Astrocyte of the cerebellum (primary cell): ENCODE data around the gene CAPS.
"Not testable (repeated sequence)": the region's sequence is repeated elsewhere in the genome, so short reads cannot be mapped to it uniquely, and the experiment has no call there.

Source experiments
- DNase-seq: peaks from one replicate; pipeline ENCODE4 v3.0.0-alpha.2; 2011; ENCODE audit warnings: low read depth
- H3K4me3 ChIP-seq: 2 replicates; pipeline ENCODE4 v1.5.1; 2011; ENCODE audit warnings: mild to moderate bottlenecking, low read depth, low read length, moderate library complexity
- CTCF ChIP-seq: IDR thresholded peaks from 2 replicates; pipeline ENCODE4 v1.5.1; 2012; ENCODE audit warnings: low read length, low read depth, moderate library complexity, mild to moderate bottlenecking; ENCODE audit errors: missing control alignments
- in situ Hi-C: cut with HindIII; loops from 2 replicates; pipeline ENCODE4 v1.10.0; 2017; ENCODE audit warnings: low sequenced_read_pairs

The CAPS gene

GRCh38 chr19:5960005-5961001 is 46.2 kb downstream of the CAPS start:
- no peak overlapping the region for H3K4me3 ChIP-seq
- in situ Hi-C loops: no loop called here
- DNase-seq: no peak
- TF ChIP-seq CTCF: no peak

- in situ Hi-C loops, H3K4me3 ChIP-seq, DNase-seq: not testable (repeated sequence)
These were observed 47.6 kb downstream of the CAPS start for GRCh38 chr19:5961641-5961968.

- TF ChIP-seq CTCF: no peak
- in situ Hi-C loops: no loop called here
- DNase-seq: no peak
- no peak overlapping the region for H3K4me3 ChIP-seq
These were observed 48.2 kb downstream of the CAPS start for GRCh38 chr19:5961969-5962945.

- in situ Hi-C loops, DNase-seq, H3K4me3 ChIP-seq: not testable (repeated sequence)
These were observed 49.2 kb downstream of the CAPS start for GRCh38 chr19:5963259-5963658.

GRCh38 chr19:5963855-5964254 is 49.8 kb downstream of the CAPS start:
- in situ Hi-C loops: no loop called here

GRCh38 chr19:5964816-5965565 is 50.9 kb downstream of the CAPS start:
- in situ Hi-C loops: loop anchor here (5.0 kb wide), 1 partner anchor 33 kb away; no protein-coding TSS in a partner anchor
- no peak for DNase-seq
- TF ChIP-seq CTCF: no peak
- no peak overlapping the region for H3K4me3 ChIP-seq

More at GRCh38 chr19:5963855-5964254, 49.8 kb downstream of the CAPS start:
- no peak for TF ChIP-seq CTCF
- DNase-seq: no peak
- H3K4me3 ChIP-seq: no peak overlapping the region
